AG09319 (cell line): ENCODE results near the gene ACTG1.

ENCODE experiments used
- DNase-seq: peaks from one replicate; pipeline ENCODE4 v3.0.0-alpha.2; 2010; ENCODE audit warnings: low read depth; ENCODE audit errors: extremely low read depth
- CTCF ChIP-seq: IDR thresholded peaks from 2 replicates; pipeline ENCODE4 v1.5.1; 2011; ENCODE audit warnings: low read depth, mild to moderate bottlenecking, inconsistent platforms, low read length, moderate library complexity

The ACTG1 gene

DNA sequence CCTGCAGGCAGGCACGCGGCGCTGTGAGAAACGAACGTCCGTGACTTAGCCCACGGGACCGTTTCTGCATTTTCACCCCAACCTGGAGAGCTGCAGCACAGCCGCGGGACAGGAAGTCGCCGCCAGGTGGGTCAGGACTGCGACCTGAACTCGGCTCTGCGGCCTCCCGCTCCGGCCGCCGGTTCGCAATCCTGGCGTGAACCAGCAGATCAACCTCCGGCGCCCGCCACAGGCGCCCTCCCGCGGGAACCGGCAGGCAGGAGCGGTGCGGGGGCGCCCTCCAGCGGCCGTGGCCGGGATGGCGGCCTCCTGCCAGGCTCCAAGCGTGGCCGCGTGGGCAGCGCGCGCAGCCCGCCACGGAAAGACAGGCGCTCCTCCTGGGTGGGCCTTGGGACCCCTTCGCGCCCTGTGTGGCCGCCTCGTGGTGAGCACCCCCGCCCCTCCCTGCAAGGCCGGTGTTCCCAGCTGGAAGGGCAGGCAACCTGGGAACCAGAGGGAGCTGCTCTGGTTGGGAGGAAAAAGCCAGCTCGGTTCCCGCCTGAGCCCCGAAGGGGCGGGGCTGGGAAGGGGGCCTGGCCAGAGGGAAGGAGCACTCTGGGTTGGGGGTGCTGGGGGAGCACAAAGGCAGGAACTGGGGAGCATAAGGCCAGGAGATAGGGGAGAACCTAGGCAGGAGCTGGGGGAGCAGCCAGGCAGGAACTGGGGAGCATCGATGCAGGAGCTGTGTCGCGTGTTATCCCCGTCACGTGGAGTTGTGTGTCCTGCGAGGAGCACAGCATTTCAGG lies 28.2 kb downstream of the ACTG1 start:
- peak; percentile 55 for TF ChIP-seq CTCF
- peak; percentile 45 for DNase-seq

- TF ChIP-seq CTCF: no peak
- no peak for DNase-seq
Measured at GRCh38 chr17:81483862-81484194, 28.8 kb downstream of the ACTG1 start.

- no peak for TF ChIP-seq CTCF
- DNase-seq: no peak
Measured at GRCh38 chr17:81483085-81483861, 29.3 kb downstream of the ACTG1 start.

- DNase-seq: no peak
Measured at GRCh38 chr17:81482673-81483072, 29.9 kb downstream of the ACTG1 start.

DNA sequence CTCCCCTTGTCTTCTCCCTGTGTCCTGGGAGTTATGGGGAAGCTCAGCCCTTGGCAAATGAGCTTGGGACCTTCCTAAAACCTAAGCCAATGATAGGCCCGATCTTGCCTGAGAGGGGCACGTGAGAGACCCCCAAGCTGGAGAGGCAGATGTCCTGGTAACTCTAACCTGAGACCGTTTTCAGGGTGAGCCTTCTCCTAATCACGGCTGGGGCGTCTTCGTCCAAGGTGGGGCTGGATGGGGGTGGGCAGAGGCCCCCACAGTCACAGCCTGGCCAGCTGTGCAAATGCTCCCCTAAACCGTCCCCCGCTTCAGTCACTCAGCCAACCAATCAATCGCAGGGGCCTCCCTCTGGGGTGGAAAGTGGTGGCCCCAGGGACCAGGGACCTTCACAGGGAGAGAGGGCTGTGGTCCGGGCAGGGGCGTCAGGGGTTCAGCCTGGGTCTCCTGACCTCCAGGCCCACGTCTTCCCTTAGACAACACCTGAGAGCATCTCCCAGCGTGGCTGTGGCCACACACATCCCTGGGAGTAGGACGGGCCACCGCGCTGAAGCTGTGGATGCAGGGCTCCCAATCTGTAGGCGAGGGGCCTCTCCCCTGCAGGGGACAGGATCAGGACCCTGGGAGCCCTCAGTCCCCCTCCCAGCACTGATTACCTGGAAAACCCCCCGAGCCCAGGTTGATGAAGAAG lies 30.6 kb downstream of the ACTG1 start:
- no peak for TF ChIP-seq CTCF

More at GRCh38 chr17:81482673-81483072, 29.9 kb downstream of the ACTG1 start:
- TF ChIP-seq CTCF: no peak

GRCh38 chr17:81481073-81481799 lies 31.4 kb downstream of the ACTG1 start:
- no peak for TF ChIP-seq CTCF
- DNase-seq: no peak

More for the DNA sequence above, 30.6 kb downstream of the ACTG1 start:
- no peak for DNase-seq
